ENCODE data around the gene SIRT3. TPM values are rescaled to one million over a fixed set of nuclear protein-coding genes. Genes with fewer than 3 reads are reported as not detected.
A peak's percentile ranks its signal among the peaks of the same experiment; 100 is the strongest.

The SIRT3 gene
- total RNA-seq, 2 experiments from 2014 or later: 24.3 to 25.2 TPM

DNA sequence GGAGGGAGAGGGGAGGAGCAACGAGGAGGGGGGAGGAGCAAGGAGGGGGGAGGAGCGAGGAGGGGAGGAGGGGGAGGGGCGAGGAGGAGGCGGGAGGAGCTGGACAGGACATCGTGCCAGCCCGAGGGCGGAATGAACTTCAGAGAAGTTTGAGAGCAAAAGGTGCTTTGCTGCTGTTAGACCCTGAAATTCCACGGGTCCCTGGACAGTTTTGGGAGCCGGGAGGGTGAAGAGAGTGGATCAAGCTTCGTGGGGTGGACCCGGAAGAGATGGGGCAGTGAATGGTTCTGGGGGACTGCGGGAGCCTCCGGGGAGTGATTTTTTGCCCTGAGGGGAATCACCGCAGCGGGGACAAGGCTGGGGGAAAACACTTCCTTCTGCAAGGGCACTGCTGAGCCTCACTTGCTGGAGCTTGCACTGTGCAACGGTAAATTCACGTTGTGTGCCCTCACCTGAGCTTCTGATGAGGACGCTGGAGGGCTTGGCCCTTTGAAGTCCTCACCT lies 31.4 kb upstream of the SIRT3 start:
- ATAC-seq (ENCODE audit: low read depth) (peak; percentile 59), DNase-seq (peak; percentile 75)
- Mint-ChIP-seq H3K36me3 (peaks cover 5% of the 10 kb centered on the region), H3K4me3 (peak overlapping the region; percentile 91), H3K27ac (peak overlapping the region; percentile 96), H3K4me1 (peaks cover 25% of the 10 kb centered on the region), H3K9me3 (no peaks in the 10 kb centered on the region), H3K27me3 (no peaks in the 10 kb centered on the region)
- POLR2A ChIA-PET: interaction anchor here (0.9 to 4.7 kb wide), 17 partner anchors 17 to 241 kb away, joined by 3 to 336 read pairs (median 12); partner anchors contain the start of genes BET1L, IFITM2, NLRP6 and PGGHG

DNA sequence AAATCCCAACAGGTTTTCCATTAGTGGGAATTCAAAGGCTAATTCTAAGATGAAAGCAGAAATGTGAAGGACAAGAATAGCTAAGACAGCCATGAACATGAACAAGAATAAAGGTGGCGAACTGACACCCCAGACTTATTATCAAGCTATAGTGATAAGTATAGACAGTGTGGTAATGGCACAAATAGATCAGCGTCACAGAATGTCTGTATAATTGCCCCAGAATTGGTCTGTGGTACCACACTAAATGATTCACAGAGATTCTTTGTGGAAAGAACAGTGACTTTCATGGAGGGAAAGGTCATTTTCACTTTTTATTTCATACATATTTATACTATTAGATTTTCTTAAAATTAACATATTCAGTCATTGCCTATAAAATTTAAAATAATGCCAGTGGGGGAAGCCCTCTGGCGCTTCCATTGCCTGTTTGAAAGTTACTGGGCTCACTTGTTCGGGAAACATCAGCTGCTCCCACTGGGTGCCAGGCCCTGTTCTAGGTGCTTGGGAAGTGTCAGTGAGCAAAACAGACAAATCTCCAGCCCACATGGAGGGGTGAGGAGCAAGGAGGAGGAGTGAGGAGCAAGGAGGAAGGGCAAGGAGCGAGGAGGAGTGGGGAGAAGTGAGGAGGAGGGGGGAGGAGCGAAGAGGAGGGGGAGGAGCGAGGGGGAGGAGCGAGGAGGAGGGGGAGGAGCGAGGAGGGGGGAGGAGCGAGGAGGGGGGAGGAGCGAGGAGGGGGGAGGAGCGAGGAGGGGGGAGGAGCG lies 30.7 kb upstream of the SIRT3 start:
- Mint-ChIP-seq H3K4me1 (peaks cover 25% of the 10 kb centered on the region), H3K27me3 (no peaks in the 10 kb centered on the region), H3K9me3 (peaks cover 2% of the 10 kb centered on the region), H3K27ac (peak overlapping the region; percentile 80), H3K4me3 (peak overlapping the region; percentile 80), H3K36me3 (peaks cover 1% of the 10 kb centered on the region)
- POLR2A ChIA-PET: interaction anchor here (1.3 to 4.7 kb wide), 12 partner anchors 16 to 89 kb away, joined by 3 to 336 read pairs (median 21); partner anchors contain the start of genes BET1L, IFITM2, NLRP6 and PGGHG
- no peak for DNase-seq
- ATAC-seq (ENCODE audit: low read depth): no peak

DNA sequence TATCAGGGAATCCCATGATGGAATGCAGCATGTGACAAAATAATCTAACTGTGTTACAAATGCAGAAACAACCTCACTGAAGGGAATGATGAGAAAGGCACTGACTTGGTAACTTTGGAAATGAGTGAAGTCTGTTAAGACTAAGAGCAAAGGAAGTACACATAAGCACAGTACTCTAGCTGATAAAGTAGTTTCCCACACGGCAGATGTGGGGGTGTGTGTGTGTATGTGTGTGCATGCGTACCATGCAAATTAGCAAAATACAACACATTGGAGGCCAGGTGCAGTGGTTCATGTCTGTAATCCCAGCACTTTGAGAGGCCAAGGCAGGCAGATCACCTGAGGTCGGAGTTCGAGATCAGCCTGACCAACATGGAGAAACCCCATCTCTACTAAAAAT lies 25.5 kb upstream of the SIRT3 start:
- Mint-ChIP-seq H3K9me3 (peaks cover 2% of the 10 kb centered on the region), H3K36me3 (peaks cover 2% of the 10 kb centered on the region), H3K27me3 (peaks cover 3% of the 10 kb centered on the region), H3K27ac (no peak overlapping the region), H3K4me1 (no peaks in the 10 kb centered on the region), H3K4me3 (no peak overlapping the region)
- DNase-seq (no peak), ATAC-seq (ENCODE audit: low read depth) (no peak)
- POLR2A ChIA-PET: interaction anchor here (1.0 kb wide), 1 partner anchor 11 kb away, joined by 3 read pairs; no protein-coding TSS in a partner anchor

DNA sequence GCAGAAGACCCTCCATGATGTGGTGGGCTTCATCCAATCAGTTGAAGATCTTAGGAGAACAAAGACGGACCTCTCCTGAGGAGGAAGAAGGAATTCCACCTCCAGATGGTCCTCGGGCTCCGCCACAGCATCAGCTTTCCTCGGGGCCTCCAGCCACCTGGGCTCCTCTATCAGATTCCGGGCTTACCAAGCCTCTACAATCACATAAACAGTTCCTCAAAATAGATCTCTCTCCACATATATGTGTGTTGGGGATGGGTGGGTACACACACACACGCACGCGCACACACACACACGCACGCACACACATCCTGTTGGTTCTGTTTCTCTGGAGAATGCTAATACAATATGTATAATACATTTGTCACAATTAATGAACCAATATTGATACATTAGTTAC lies 23.3 kb upstream of the SIRT3 start:
- H3K4me3 Mint-ChIP-seq: no peak overlapping the region
- H3K27me3 Mint-ChIP-seq: peaks cover 3% of the 10 kb centered on the region
- POLR2A ChIA-PET: no interaction called here
- H3K4me1 Mint-ChIP-seq: peaks cover 2% of the 10 kb centered on the region
- peaks cover 2% of the 10 kb centered on the region for H3K9me3 Mint-ChIP-seq
- no peak for ATAC-seq (ENCODE audit: low read depth)
- H3K36me3 Mint-ChIP-seq: peaks cover 2% of the 10 kb centered on the region
- H3K27ac Mint-ChIP-seq: no peak overlapping the region
- no peak for DNase-seq

DNA sequence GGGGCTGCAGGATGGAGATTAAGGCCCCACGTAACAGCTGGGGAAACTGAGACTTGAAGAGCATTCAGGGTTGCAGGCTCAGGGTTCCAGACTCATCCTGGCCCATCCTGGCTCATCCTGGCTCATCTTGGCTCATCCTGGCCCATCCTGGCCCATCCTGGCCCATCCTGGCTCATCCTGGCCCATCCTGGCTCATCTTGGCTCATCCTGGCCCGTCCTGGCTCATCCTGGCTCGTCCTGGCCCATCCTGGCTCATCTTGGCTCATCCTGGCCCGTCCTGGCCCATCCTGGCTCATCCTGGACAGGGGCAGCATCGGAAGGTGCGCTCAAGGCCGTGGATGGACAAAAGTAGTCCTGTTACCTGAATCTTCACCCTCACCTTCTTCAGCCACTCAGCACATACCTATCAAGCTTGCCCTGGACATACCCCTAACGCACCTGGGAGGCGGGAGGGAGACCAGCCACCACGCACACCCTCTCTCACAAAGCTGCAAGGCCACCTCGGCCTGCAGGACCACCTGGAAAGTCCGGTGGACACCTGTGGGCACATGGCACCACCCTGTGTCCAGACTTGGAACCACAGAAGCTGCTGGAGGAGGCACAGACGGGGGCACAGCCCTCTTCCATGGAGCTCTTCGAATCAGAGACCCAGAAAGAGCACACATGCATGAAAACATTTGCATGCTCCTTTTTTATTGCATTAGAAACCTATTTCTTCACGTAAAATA lies 21.8 kb upstream of the SIRT3 start:
- DNase-seq (no peak), ATAC-seq (ENCODE audit: low read depth) (no peak)
- Mint-ChIP-seq H3K36me3 (peaks cover 4% of the 10 kb centered on the region), H3K27me3 (peaks cover 3% of the 10 kb centered on the region), H3K9me3 (peaks cover 2% of the 10 kb centered on the region), H3K4me3 (no peak overlapping the region), H3K4me1 (peaks cover 2% of the 10 kb centered on the region), H3K27ac (peak overlapping the region; percentile 24)
- POLR2A ChIA-PET: interaction anchor here (0.8 kb wide), 1 partner anchor 9 kb away, joined by 3 read pairs; no protein-coding TSS in a partner anchor

DNA sequence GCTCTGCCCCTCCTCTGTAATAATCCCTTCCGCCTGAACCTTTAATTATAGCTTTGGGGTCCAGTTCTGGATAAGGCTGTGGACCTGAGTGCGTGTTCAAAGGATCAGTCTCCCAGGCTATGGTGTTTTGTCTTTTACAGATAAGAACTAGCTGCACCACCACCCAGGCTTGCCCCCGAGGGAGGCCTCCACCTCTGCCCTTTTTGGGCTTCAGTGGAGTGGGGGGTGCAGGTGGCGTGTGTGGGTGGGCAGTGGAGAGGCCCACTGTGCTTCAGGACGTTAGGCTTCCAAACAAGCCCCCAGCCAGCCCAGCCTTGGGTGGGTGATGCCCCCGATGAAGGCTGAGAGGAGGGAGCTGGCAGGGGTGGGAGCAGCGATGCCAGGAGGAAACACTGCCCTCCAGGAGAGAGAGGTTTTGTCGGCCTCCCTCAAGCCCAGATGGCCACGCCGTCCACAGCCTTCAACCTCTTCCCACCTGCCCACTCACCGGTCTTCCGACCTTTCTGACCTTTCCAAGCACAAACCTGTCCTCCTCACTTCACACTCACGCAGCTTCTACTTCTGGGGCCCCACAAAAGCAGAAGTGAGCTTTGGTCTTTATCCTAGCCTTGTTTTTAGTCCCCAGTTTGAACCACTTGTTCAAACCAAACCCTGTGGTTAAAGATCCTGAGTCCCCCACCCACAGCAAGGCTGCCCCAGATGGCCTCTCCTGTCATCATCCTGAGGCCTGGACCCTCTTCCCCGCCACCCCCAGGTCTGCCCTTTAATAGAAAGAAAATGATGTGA lies 21.0 kb upstream of the SIRT3 start:
- no peak overlapping the region for H3K27ac Mint-ChIP-seq
- POLR2A ChIA-PET: interaction anchor here (0.8 kb wide), 1 partner anchor 9 kb away, joined by 3 read pairs; no protein-coding TSS in a partner anchor
- H3K36me3 Mint-ChIP-seq: peaks cover 5% of the 10 kb centered on the region

DNA sequence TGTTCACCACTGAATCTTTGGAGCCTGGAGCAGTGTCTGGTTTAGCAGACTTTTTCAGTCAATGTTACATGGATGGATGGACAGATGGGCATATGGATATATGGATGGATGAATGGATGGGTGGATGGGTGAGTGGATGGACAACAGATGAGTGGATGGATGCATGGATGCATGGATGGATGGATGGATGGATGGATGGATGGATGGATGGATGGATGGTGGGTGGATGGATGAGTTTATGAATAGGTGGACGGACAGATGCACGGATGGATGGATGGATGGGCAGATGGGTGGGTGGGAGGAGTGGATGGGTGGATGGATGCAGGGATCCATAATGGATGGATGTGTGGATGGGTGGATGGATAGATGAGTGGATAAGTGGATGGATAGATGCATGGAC lies 19.7 kb upstream of the SIRT3 start:
- Mint-ChIP-seq H3K27me3 (peaks cover 3% of the 10 kb centered on the region), H3K27ac (no peak overlapping the region), H3K4me3 (no peak overlapping the region), H3K9me3 (no peaks in the 10 kb centered on the region), H3K4me1 (peaks cover 6% of the 10 kb centered on the region), H3K36me3 (peaks cover 6% of the 10 kb centered on the region)
- ATAC-seq (ENCODE audit: low read depth): no peak
- POLR2A ChIA-PET: no interaction called here
- DNase-seq: no peak

More for the DNA sequence above, 21.0 kb upstream of the SIRT3 start:
- no peak for ATAC-seq (ENCODE audit: low read depth)
- H3K9me3 Mint-ChIP-seq: peaks cover under 1% of the 10 kb centered on the region
- no peak for DNase-seq
- peaks cover 3% of the 10 kb centered on the region for H3K27me3 Mint-ChIP-seq
- no peak overlapping the region for H3K4me3 Mint-ChIP-seq
- peaks cover 2% of the 10 kb centered on the region for H3K4me1 Mint-ChIP-seq

DNA sequence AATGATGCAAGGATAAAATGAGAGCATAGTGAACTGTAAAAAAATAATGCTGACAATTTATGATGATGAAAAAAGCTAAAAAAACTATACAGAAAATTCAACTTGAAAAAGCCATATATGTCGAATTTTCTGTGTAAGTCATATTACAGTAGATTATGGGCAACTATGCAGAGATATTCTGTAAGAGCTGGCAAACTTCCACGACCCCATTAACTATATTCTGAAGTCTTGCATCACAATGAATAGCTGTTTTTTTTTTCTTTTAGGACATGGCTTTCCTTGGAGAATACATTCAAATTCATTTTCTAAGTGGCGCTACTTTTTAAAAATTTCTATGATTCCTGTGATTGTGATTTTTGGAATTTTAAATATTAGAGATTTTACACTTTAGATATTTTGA lies 19.0 kb upstream of the SIRT3 start:
- H3K4me1 Mint-ChIP-seq: peaks cover 11% of the 10 kb centered on the region
- H3K36me3 Mint-ChIP-seq: peaks cover 6% of the 10 kb centered on the region
- no peak overlapping the region for H3K4me3 Mint-ChIP-seq
- no peaks in the 10 kb centered on the region for H3K9me3 Mint-ChIP-seq
- H3K27me3 Mint-ChIP-seq: no peaks in the 10 kb centered on the region
- ATAC-seq (ENCODE audit: low read depth) (no peak), DNase-seq (no peak)
- POLR2A ChIA-PET: no interaction called here
- H3K27ac Mint-ChIP-seq: no peak overlapping the region

DNA sequence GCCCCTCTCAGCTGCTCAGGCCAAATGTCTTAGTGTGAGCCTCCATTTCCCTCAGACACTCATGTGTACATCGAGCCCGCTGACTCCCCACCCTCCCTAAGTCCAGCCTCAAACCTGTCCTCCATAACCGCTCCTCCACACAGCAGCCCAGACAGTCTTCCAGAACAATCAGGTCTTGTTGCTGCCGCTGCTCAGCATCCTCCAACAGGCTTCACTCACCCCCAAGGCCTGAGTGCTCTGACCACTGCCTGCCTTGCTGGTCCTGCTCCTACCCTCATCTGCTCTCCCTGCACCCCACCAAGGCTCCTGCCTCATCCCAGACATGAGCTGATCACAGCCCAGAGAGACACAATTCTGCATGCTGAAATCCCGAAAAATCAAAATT lies 17.7 kb upstream of the SIRT3 start:
- Mint-ChIP-seq H3K27me3 (no peaks in the 10 kb centered on the region), H3K9me3 (no peaks in the 10 kb centered on the region), H3K27ac (no peak overlapping the region), H3K4me3 (no peak overlapping the region), H3K4me1 (peaks cover 14% of the 10 kb centered on the region), H3K36me3 (peaks cover 11% of the 10 kb centered on the region)
- DNase-seq (no peak), ATAC-seq (ENCODE audit: low read depth) (no peak)
- POLR2A ChIA-PET: interaction anchor here (1.0 kb wide), 1 partner anchor 17 kb away, joined by 4 read pairs; the partner anchor contains the start of gene PSMD13

DNA sequence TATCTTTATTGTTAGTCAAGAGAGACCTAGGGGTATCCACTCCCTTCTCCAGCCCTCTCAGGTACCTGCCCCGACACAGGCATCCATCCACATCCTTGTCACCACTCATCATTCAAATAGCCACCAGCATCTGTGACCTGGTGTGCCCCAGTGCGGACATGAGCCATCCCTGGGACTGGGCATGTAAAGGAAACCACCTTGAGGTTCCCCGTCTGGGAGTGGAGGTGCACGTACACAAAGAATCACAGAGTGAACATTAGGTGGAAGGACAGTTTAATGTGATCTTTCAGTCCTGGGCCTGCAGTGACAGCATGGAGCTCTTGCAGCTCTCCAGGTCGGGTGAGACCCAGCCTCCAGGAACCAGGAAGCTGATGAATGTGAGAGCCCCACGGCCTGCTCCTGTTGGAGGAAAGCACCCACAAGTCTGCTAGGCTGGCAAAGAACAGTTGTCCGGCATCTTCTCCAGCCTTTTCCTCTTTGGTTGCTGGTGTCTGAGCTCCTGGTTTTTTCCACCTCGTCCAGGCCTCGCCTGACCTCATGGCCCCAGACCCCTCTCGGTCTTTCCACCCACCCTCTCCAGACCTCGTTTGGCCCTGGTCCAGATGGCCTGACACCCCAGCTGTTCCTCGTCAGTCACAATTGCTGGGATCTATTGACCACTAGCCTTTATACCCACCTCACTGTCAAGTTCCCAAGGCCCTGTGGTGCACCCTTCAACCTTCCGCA lies 17.2 kb upstream of the SIRT3 start:
- ATAC-seq (ENCODE audit: low read depth): no peak
- H3K4me1 Mint-ChIP-seq: peaks cover 14% of the 10 kb centered on the region

DNA sequence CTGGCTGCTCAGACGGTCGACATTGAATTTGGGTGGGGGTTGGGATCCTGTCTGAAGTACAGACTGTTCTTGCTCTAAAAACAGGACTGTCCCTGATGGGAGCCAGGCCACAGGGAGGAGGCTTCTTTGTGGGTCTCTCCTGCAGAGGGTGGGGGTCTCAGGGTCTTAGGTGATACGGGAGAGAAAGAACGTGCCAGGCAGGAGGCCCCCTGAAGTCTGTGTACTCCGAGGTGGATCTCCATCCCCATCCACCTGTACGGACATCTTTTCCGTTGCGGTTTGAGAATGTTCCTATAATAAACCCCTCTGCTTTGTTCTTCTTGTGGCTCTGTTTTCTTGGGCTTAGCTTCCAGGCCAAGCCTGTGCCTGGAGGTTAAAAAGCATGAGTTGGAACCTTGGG lies 16.5 kb upstream of the SIRT3 start:
- POLR2A ChIA-PET: interaction anchor here (1.0 to 3.3 kb wide), 2 partner anchors 16 to 36 kb away, joined by 4 to 43 read pairs; partner anchors contain the start of genes PGGHG and PSMD13

More for the DNA sequence above, 17.2 kb upstream of the SIRT3 start:
- no peak for DNase-seq
- POLR2A ChIA-PET: interaction anchor here (1.0 to 3.3 kb wide), 2 partner anchors 16 to 35 kb away, joined by 4 to 43 read pairs; partner anchors contain the start of genes PGGHG and PSMD13
- Mint-ChIP-seq H3K36me3 (peaks cover 13% of the 10 kb centered on the region), H3K27me3 (no peaks in the 10 kb centered on the region), H3K4me3 (no peak overlapping the region), H3K9me3 (no peaks in the 10 kb centered on the region), H3K27ac (no peak overlapping the region)

DNA sequence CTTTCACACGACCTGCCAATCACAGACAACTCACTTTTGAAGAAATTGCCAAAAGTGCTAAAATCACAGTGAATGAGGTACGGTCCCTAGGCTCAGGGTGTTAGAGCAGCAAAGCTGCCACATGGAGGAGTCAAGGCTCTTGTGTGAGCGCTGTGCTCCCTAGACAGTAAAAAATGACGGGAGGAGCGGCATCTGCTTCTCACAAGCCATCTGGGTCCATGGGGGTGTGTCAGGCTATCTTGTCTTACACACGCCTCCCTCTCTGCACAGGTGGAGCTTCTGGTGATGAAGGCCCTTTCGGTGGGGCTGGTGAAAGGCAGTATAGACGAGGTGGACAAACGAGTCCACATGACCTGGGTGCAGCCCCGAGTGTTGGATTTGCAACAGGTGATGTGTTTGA lies 15.4 kb upstream of the SIRT3 start:
- POLR2A ChIA-PET: interaction anchor here (1.1 to 3.3 kb wide), 15 partner anchors 10 to 163 kb away, joined by 3 to 43 read pairs (median 8); partner anchors contain the start of genes BET1L, IFITM2, NLRP6 and PGGHG
- H3K27me3 Mint-ChIP-seq: no peaks in the 10 kb centered on the region

More for the DNA sequence above, 16.5 kb upstream of the SIRT3 start:
- no peaks in the 10 kb centered on the region for H3K27me3 Mint-ChIP-seq
- no peak for DNase-seq
- no peaks in the 10 kb centered on the region for H3K9me3 Mint-ChIP-seq
- H3K4me1 Mint-ChIP-seq: peaks cover 14% of the 10 kb centered on the region
- H3K27ac Mint-ChIP-seq: no peak overlapping the region
- no peak for ATAC-seq (ENCODE audit: low read depth)
- H3K36me3 Mint-ChIP-seq: peaks cover 17% of the 10 kb centered on the region
- H3K4me3 Mint-ChIP-seq: no peak overlapping the region

More for the DNA sequence above, 15.4 kb upstream of the SIRT3 start:
- no peak overlapping the region for H3K27ac Mint-ChIP-seq
- H3K36me3 Mint-ChIP-seq: peaks cover 24% of the 10 kb centered on the region
- H3K4me3 Mint-ChIP-seq: no peak overlapping the region
- ATAC-seq (ENCODE audit: low read depth): no peak
- DNase-seq: no peak
- peaks cover 14% of the 10 kb centered on the region for H3K4me1 Mint-ChIP-seq
- H3K9me3 Mint-ChIP-seq: no peaks in the 10 kb centered on the region
